GM18526 (cell line): ENCODE data around the gene EXOC3L4.

ENCODE experiments used
- POLR2A ChIP-seq: IDR thresholded peaks from 3 replicates; pipeline ENCODE4 v1.6.1; 2011; ENCODE audit not compliant: insufficient read length; ENCODE audit errors: extremely low read depth

Gene EXOC3L4

GRCh38 chr14:103096387-103096786, 1.9 kb downstream of the EXOC3L4 start:
- TF ChIP-seq POLR2A: no peak

DNA sequence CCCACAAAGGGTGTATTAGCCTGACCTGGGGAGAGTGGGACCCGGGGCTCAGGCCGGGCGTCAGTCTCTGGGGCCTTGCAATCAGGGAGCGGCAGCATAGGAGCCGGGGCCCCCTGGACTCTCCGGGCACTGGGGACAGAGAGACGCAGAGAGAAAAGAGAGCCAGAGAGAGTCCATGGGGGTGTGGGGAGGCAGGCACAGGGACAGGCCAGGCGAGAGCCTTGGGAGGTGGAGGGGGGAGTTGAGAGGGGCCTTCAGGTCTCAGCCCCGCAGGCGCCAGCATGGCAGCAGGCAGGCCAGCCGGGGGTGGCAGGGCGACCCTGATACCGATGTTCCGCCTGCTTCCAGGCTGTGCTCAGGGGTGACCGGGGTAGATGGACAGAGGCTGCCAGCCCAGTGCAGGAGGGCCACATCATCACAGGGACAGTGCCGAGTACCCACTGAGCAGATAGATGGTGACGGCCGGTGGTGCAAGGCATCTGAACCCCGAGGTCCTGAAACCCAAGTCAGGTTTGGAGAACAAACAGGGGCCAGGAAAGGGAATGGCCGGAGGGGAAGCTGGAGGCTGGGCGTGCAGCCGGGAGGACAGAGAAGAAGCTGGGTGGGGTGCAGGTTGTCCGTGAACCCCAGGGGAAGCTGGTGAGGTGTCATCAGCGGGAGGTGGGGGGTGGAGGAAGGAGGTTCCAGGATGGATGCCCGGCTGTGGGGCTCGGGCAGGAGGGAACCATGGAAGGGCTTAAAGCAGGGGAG, 2.9 kb downstream of the EXOC3L4 start:
- no peak for TF ChIP-seq POLR2A

GRCh38 chr14:103097994-103098957, 3.8 kb downstream of the EXOC3L4 start:
- no peak for TF ChIP-seq POLR2A

DNA sequence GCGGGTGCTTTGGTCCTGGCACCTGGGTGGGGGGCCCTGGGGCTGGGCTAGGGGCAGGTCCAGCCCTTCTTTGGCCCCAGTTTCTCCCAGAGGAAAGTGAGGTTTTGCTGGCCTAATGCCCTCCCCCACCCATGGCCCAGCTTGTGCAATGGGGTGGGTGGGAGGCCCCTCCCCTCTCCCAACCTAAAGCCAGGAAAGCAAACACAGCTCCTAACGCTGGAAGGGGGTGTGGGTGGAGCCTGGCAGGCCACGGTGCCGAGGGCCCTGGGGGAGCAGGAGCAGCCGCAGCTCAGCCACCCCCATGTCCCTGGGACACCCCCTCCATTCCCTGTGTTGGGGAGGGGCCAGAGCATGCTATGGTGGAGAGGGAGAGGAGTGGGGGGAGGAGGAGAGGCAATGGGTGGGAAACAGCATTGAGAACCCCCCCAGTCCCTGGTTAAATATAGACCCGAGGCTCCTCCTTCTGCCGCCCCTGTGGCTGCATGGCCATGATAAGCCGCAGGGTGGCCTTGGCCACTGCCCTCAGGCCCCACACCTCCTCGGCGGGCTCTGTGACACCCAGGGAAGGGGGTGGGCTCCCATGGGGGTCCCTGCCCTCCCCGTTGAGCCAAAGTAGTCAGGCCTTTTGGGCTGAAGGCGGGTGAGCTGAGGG, 4.7 kb downstream of the EXOC3L4 start:
- TF ChIP-seq POLR2A: no peak

DNA sequence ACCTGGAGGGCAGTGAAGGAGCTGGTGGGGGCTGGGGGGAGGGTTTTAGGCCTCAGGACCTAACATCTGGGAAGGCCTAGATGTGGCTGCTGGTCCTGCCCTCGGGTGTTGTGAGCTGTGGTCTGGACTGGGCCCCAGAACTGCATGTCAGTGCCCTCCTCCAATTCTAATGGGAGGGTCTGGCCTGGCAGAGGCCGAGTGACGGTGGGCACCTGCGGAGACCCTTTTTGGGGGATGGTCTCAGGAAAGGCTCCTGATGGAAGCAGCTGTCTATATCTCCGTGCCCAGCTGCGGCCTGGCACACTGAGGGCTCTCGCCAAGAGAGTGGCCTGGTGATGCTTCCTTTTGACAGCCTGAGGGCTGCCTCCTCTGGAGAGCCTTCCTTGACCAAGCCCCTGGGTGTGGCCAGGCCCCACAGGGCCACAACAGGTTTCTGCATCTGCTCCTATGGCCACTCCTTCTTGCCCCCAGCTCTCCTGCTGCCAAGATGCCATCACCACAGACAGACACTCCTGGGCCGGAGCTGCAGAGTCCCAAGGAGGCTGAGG, 5.3 kb downstream of the EXOC3L4 start:
- no peak for TF ChIP-seq POLR2A

DNA sequence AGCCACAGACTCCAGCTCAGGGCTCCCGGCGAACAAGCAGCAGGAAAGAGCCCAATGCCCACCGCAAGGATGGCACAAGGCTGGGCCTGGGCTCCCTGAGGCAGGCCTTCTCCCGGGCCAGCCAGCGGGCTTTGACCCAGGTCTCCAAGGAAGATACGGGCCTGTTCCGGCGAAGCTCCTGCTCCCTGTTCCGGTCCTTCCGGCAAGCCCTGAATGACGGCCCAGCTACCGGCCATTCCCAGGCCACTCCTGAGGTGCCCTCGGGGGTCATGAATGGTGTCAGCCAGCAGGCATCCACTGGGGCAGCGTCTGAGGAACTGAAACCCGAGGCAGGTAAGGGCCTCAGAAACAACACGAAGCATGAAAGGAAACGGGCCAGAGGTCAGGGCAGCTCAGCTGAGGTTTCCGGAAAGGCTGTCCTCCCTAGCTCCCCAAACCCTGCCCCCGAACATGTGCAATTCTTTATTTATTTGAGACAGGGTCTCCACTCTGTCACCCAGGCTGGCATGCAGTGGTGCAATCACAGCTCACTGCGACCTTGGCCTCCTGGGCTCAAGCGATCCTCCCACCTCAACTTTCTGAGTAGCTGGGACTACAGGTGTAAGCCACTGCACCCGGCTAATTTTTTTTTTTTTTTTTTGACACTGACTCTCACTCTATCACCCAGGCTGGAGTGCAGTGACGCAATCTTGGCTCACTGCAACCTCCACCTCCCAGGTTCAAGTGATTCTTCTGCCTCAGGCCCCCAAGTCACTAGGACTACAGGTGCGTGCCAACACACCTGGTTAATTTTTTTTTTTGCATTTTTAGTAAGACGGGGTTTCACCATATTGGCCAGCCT, 6.0 kb downstream of the EXOC3L4 start:
- TF ChIP-seq POLR2A: no peak

DNA sequence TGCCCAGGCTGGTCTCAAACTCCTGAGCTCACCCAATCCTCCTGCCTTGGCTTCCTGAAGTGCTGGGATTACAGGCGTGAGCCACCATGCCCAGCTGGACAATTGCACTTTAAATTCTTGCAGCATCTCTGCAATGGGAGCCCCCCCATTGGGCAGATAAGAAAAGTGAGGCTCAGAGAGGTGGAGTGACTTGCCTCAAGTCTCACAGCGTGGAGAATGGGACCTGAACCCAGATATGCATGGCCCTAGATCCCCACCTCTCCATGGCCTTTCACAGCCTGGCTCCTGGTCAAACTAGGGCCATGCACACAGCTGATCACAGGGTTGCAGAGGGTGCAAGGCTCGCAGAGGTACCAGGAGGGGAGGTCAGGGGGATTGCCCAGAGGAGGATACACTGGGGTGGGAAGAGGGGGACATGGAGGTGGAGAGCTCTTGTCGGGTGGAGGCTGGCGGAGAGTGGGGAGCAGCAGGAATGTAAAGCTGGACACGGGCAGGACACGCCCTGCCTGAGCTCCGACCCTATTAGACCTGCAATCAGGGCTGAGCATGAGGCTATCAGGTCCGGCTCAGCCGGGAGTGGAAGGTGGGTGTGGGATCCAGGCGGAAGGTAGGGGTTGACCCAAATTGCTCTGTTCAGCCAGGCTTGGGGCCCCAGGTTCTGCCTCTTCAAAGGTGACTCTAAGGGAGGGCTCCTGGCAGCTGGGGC, 6.9 kb downstream of the EXOC3L4 start:
- TF ChIP-seq POLR2A: no peak

DNA sequence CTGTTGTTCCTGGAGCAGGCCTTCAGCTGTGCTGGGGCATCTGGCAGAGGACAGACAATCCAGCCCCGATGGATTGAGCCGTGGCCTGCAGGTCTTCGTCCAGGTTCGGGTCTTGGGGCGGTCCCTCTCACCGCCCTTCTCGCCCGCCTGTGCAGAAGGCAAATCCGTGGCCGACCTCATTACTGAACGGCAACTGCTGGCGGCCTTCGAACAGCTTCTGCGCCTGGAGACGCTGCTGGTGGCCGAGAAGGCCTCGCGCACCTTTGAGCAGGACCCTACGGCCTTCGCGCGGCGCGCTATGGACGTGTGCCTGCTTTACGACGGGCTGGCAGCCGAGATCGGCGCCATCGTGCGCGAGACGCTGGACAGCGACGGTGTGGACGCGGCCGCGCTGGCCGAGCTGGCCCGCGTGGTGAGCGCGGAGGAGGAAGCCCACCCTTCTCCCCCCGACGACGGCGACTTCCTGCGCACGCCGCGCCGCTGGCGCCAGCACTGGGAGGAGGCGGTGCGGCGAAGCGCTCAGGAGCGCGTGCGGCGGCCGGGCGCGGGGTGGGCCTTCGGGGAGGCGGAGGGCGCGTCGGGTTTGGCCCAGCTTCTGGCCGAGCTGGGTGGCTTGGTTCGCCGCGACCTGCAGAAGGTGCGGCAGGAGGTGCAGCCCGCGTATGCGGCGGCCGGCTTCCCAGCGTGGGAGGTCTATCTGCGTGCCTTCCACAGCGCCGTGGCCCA, 7.6 kb downstream of the EXOC3L4 start:
- no peak for TF ChIP-seq POLR2A

DNA sequence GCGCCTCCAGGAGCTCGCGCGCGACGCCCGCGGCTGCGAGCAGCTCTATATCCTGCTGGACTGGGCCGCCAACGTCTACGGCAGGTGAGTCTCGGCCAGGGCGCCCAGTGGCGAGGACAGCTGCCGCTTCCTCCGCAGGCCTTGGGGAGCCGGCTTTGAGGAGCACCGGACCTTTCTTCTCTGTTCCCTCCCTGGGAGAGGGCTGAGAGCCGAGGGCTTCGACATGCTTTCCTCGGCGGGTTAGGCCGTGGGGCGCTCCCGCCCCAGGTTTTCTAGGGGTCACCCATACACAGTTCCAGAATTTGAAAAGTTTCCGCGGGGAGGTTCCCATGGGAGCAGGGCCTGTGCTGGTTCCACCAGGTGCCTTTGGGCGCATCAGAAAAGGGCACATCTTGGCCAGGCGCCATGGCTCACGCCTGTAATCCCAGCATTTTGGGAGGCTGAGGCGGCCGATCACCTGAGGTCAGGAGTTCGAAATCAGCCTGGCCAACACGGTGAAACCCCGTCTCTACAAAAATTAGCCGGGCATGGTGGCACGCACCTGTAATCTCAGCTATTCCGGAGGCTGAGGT, 8.2 kb downstream of the EXOC3L4 start:
- no peak for TF ChIP-seq POLR2A

DNA sequence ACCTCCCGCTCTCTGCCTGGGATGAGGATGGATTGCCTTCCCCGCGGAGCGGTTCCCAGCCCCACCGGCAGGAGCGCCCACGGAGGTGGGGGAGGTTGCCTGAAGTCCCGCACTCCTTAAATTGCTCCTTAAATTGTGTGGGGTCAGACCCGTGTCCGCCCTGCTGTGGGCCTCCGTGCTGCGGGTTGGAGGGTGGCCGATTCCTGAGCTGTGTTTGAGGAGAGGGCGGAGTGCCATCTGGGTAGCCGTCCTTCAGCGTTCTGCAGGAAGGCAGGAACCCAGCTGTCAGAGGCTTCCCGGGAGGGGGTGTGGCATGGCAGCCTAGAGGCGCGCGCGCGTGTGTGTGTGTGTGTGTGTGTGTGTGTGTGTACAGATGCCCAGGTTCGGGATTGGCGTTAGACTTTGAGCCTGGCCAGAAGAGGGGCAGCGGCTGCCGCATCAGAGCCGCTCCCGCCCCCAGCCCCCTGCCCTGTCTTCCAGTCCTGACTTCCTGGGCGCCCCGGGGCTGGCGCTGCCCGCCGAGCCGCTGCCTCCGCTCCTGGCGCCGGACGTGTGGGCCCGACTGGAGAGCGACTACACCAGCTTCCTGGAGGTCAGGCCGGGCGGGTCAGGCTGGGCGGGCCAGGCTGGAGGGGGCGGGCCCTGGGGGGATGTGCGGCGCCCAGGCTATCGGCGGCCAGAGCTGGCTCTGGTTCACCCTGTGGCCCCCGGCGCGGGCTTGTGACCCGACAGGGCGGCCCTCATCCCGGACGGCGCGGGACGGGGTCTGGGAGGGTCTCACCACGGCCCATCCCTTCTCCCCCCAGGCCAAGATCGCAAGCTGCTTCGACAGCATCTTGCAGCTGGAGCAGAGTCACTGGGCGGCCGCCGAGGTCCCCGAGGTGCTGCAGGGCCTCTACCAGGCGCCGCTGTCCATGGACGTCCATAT, 9.2 kb downstream of the EXOC3L4 start:
- TF ChIP-seq POLR2A: no peak

- TF ChIP-seq POLR2A: no peak
These were observed 9.8 kb downstream of the EXOC3L4 start for GRCh38 chr14:103104389-103104653.
